Inflammatory macrophage treated with lipopolysaccharide for 4 hours (primary cell): ENCODE data around the gene EIF5AL1.
A peak's percentile ranks its signal among the peaks of the same experiment; 100 is the strongest.
"Not testable (repeated sequence)": the region's sequence is repeated elsewhere in the genome, so short reads cannot be mapped to it uniquely, and the experiment has no call there.

Source experiments
- DNase-seq: peaks from one replicate; pipeline ENCODE4 v3.0.0-alpha.2; 2020

EIF5AL1 gene

GRCh38 chr10:79516532-79517205, 4.3 kb downstream of the EIF5AL1 start:
- peak; percentile 5 for DNase-seq

- DNase-seq, result not testable (repeated sequence)
These were observed 5.2 kb downstream of the EIF5AL1 start for GRCh38 chr10:79517567-79517966.

DNA sequence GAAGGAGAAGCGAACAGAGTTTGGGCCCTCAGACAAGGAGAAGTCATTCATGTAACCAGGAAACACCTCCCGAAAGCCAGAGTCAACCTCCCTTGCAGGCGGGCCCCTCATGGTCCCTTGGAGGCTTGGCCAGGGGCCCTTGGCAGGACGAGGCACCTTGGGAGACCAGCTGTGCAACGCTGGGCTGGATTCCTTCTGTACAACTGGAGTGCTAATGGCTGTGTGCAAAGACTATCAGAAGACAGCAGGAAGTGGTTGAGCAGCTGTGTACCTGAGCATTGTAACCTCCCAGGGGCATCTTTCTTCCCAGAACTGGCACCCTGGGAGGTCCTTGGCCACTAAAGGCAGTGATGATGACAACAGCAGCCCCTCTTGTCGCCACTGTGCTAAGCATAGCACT, 9.4 kb downstream of the EIF5AL1 start:
- not testable (repeated sequence) for DNase-seq

- DNase-seq, result not testable (repeated sequence)
These were observed 10.1 kb downstream of the EIF5AL1 start for GRCh38 chr10:79522464-79522863.

DNA sequence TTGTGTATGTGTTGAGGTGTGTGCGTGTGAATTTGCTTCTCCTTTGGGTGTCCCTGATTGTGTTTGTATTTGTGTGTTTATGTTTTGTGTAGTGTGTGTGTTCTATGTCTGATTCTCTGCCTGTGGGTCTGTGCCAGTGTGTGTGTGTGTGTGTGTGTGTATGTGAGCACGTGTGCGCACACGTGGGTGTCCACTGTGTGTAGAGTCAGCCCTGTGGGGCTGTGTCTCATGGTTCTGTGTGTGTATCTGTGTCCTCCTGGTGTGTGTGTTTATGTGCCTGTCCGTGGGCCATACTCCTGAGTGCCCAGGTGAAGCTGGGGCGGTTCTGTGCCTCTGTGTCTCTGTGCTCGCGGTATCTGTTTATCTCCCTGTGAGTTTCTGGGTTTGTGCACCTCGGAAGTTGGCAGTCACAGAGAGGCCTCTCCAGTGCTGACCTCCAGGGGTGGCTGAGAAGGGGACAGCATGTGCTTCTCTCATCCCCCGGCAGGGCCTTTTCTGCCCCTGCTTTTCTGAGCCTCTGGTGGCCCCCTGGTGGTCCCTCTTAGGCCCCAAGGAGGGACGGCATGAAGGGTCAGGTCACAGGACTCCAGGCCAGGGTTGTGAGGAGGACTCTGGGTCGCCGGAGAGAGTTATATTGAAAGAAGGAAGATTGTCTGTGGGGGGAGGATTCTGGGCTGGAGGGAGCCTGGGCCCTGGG, 11.0 kb downstream of the EIF5AL1 start:
- not testable (repeated sequence) for DNase-seq

DNA sequence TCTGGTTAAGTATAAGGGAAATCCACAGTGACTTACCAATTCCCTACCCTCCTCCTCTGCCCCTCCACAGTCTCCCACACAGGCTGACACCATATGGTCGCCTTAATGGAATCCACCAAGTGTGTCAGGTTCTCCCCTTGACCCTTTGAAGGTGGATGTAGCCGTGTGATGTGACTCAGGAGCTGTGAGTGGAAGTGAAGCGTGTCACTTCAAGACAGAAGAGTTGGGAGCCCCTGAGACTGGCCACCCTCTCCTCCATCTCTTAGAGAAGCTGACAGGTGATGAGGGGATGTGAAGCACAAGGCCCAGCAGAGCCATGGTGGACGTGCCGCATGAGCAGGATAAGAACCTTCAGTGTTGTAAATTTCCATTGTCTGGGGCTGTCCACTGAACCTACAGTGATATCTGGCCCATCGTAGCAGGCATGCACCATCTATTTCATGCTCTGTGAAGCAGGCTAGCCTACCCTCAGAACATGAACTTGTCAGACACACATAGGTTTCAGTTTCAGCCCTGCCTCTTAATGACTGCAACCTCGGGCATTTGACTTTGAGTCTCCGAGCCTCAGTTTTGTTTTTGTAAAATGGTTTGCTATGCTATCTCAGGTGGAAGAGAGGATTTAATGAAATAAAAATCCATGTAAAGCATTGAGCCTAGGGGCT, 12.8 kb downstream of the EIF5AL1 start:
- DNase-seq, result not testable (repeated sequence)

DNA sequence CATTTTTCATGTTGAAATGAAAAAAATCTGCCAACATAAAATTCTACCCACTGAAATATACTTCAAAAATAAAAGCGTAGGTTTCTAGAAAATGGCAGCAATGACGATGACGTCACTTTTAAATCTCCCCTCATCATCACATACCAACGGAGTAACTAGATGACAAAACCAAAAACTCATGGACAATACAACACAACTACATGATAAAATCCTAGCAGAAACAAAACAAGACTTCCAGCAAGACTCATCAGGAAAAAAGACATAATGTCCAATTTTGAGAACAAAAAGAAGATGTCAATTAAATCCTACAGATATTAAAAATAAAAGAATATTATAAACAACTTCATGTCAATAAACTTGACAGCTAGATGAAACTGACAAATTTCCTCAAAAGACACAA, 15.9 kb downstream of the EIF5AL1 start:
- DNase-seq, result not testable (repeated sequence)

- peak; percentile 13 for DNase-seq
These were observed 21.0 kb downstream of the EIF5AL1 start for GRCh38 chr10:79533142-79533902.

DNA sequence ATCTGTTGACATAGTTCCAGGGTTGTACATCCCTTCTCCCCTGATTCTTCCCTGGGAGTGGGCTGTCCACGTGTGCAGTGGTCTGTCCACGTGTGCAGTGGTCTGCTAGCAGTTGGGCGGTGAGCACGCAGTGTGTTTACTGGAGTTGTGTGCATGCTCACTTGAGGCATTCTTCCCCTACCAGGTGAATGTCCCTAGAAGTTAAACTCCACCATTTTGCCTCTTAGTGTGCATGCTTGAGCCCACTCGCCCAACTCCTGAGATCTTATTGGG, 21.5 kb downstream of the EIF5AL1 start:
- DNase-seq, result not testable (repeated sequence)

DNA sequence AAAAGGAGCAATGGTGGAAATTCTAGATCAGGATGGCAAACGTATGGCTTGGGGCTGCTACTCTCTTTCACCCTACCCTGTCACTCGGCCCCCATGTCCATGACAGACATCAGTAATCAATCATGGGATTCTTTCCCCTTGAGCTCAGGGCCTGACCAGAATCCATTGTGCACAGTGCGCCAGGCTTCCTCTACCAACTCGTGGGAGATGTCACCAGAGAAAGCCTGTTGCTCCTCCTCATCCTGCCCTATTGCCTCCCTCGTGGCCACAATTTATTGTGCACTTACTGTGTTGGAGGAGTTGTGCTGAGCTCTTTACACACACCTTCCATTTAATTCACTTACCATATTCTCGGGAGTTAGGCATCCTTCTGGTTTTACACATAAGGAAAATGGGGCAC, 26.0 kb downstream of the EIF5AL1 start:
- DNase-seq, result not testable (repeated sequence)

GRCh38 chr10:79540930-79541329, 28.6 kb downstream of the EIF5AL1 start:
- DNase-seq, result not testable (repeated sequence)

DNA sequence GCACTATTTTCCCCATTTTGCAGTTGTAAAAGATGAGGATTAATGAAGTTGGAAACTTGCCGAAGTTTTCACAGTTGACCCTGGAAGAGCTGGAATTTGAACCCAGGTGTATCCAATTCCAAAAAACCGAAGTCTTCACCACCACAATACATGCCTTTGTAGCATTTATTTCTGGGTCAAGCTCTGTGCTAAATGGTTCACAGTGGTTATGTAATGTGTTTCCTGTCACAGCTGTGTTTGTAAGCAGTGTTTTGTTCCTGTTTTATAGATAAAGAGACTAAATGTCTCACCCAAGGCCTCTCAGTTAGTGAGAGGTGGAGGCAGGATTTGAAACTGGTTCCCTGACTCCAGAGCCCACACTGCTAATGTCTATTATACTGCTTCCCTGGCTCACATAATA, 30.3 kb downstream of the EIF5AL1 start:
- peak; percentile 68 for DNase-seq

GRCh38 chr10:79544408-79544807, 32.1 kb downstream of the EIF5AL1 start:
- DNase-seq, result not testable (repeated sequence)

GRCh38 chr10:79544926-79545659, 32.8 kb downstream of the EIF5AL1 start:
- not testable (repeated sequence) for DNase-seq

GRCh38 chr10:79547128-79547527, 34.8 kb downstream of the EIF5AL1 start:
- not testable (repeated sequence) for DNase-seq

DNA sequence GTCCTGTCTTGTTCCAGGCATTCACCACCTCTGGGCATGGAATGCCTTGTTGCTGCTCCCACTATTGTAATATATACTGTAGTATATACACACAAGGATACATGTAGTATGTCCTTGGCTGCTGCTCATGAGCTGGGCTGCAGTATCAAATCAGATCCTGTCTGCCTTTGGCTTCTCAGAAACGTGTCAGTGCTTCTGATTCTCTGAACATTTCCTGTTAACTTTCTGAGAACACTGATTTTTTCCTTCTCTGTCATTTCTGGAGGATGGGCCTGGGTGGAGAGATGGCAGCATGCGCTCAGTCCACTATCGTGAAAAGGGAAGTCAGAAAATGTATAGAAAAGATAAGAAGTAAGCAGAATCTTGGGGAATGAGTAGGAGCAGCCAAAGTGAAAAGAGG, 35.6 kb downstream of the EIF5AL1 start:
- no peak for DNase-seq

DNA sequence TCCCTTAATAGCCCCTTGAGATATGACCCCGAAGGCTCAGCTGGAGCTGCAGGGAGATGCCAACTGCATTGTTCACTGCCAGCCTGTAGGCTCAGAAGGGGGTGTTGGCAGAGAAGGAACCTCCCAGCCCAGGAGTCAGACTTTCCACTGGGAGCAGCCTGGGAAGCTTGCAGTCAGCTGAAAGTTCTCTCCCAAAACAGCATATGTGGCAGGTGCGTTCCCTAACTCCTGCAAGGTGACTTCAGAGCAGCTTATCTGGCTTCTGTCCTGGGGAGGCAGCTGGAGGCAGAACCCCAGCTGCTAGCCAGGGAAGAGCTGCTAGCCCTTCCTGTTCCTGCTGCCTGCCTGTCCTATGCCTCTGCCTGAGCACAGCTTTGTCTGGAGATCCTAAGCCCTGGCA, 39.8 kb downstream of the EIF5AL1 start:
- DNase-seq, result no peak

DNA sequence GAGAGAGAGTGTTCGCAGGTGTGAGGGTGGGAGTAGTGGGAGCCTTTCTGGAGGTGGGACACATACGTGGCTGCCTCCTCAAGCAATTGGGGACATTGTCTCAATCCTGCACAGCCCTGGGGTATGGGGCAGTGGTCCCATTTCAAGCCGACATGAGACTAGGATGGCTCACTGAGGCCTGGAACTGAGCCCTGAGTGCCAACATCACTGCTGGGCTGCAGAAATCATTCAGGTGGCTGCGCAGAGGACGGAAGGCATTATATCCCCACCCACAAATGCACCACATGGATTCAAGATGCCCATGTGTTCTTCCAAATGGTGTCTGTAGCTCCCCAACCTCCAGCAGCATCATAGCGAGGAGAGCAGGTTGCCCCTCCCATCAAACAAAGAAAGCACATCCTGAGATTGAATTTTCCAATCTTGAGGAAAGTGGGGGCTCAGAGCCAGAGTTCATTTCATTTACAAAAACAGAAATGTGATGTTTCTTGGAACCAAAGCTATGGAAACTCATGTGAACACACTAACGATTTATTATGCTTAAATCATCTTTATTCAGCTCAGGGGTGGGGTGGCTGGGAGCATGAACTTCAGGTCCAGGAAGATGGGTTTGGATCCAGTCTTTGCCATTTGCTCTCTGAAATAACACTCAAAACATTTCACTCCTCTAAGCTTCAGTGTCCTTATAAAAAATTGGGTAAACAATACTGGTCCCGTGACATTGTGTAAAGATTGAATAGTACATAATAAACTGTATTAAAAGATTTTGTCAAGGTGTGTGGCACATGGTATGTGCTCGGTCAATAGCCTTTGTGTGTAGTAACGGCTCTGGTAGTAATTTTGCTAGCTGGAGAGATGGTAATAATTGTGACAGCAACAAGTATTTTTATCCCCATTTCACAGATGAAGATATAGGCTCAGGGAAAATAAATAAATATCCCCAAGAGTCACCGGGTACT, 43.3 kb downstream of the EIF5AL1 start:
- no peak for DNase-seq

DNA sequence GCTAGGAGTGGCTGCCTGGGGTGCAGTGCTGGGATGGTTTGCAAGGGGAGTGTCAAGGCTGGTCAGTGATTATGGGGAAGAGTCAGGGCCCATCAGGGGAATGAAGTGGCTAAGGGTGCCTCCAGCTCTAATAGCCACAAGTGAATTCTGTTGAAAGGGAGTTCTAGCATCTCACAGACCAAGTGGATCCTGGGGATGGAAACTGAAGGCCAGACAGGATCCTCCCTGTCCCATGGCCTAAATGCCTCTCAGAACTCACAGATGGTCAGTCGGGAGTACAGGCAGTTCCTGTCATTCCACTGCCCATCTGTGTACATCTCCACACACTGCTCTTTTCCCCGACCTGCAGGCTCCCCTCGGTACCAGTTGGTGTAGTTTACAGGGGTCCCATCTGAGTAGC, 44.6 kb downstream of the EIF5AL1 start:
- not testable (repeated sequence) for DNase-seq

DNA sequence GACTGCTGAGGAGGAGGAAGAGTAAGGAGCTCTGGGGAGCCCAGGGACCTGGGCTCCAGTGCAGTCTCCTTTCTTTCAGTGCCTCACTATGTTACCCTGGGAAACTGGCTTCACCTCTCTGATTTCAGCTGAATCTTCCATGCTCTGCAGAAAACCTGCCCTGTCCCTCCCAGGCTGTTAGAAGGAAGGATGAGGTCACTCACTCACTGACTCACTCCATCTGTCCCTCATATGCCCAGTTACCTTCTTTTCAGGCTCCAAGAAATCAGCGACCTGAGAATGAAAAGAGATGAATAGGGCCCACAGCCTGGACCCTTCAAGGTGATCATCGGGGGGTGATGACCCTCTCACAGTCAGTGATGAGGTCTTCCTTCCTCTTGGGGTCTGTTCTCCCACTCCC, 47.4 kb downstream of the EIF5AL1 start:
- DNase-seq, result no peak

GRCh38 chr10:79560160-79560709, 47.9 kb downstream of the EIF5AL1 start, which contains the start of gene SFTPA2:
TSS of gene SFTPA2 (minus strand) at chr10:79560407. CDS start at chr10:79559483, 924 bp downstream.
- no peak for DNase-seq
